NCI-H2196 (cell line): ENCODE results near the gene GUCD1.

ENCODE experiments used
- DNase-seq: peaks from one replicate; lab custom pipeline; 2025; ENCODE audit not compliant: unreplicated experiment; lab: John Stamatoyannopoulos, UW

The GUCD1 gene

GRCh38 chr22:24504540-24504939, 50.4 kb downstream of the GUCD1 start:
- no peak for DNase-seq

DNA sequence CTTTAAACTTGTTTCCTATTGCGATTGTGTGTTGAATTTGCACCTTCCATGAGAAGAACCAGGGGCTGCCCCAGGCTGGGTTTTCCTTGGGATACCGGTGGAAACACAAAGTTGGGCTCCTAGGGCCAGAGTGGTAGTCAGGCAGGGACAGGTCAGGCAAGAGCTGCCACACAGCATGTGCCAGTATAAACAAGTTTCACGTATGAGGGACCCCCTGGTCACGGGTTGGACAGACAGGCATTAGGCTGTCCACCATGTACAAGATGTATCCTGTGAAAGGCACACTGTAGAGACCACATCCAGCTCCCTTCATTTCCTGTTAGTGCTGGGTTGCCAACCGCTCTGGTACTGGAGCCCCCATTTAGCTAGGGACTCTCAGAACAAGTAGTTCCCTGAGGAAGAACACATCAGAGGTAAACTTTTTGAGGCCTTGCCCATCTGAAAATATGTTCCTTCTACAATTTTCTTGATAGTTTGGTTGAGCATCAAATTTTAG, 51.0 kb downstream of the GUCD1 start:
- no peak for DNase-seq

DNA sequence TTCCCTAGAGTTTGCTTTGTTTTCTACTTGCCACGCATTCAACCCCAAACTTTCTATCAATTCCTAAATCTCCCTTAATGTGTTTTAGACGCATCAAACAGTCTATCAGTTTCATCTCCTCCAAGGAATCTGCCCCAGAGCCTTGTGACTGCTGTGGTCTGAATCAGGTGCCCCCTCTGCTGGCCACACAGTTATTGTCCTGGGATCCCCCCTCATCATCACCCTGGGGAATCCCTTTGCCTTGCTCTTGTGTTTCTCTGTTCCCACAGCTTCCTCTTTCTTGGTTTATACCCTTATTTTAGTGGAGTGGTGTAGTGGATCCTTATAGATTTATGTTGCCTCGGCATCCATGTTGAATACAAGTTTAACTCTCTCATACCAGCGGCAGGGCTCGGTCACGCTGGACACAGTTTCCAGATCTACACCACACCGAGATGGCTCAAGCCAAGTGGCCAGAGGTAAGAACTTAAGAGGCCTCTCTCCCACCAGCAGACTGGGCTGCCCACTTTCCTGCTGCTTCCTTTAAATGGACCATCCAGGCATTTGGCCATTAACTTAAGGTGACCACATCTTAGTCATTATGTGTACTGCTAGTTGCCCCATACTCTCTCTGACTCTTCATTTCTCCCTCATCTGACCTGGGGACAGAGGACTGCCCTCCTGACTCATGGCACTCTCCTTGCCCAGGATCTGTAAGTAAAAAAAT, 51.6 kb downstream of the GUCD1 start:
- no peak for DNase-seq

DNA sequence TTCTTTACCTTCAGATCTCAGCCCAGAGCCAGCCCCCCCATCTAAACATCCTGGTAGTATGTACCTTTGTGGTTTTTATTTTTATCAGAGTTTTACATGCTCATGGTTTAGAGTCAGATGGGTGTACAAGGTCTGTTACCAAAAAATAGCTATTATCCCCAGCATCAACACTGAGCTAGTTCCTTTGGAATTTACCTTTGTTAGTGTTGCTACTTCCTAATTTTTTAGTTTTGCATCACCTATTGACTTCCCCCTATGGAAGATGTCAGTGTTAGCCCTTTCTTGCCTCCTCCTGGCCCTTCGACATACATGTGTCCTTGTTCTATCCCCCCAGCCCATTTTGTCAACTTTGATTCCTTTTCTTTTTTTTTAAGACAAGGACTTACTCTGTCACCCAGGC, 52.4 kb downstream of the GUCD1 start:
- no peak for DNase-seq

GRCh38 chr22:24502034-24502433, 52.9 kb downstream of the GUCD1 start:
- DNase-seq = no peak

GRCh38 chr22:24501301-24502005, 53.5 kb downstream of the GUCD1 start:
- no peak for DNase-seq

DNA sequence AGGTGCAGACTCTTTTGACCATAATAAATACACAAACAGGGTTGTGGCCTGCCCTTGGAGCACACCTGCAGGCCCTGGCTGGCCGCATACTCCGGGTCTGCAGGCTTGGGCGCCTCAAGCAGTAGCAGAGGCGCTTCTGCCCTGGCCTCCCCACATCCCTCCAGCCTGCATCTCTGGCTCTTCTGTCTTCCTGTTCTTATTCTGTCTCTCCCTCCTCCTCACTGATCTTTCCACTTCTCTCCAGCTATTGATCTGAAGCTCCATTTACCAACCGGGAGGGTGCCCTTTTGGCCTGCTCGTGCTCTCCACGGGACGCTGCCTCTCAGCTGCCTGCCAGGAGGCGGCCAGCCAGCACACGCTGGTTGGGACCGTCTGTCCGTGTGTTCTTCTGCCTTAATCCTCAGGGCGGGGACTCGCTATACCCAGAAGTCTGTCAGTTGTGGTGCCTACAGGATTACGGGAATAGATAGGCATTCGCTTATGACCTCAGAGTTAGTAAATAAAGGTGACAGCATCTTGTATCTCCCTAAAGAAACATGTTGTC, 54.6 kb downstream of the GUCD1 start:
- no peak for DNase-seq

- DNase-seq = no peak
Measured at GRCh38 chr22:24499706-24500276, 55.1 kb downstream of the GUCD1 start.

GRCh38 chr22:24498824-24499223, 56.1 kb downstream of the GUCD1 start:
- no peak for DNase-seq

DNA sequence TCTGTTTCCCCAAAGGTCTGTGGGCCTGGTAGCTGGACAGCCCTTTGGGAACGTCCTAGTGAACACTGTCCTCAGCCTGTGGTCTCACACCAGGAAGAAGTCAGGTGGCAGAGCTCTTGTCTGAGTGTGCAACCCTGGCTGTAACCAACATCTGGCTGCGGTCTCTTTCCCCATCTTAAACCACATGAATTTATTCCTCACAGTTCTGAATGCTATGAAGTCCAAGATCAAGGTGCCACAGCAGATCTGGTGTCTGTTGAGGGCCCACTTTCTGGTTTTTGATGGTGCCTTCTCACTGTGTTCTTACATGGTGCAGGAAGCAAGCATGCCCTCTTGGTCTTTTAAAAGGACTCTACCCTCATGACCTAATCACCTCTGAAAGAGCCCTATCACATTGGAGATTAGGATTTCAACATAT, 57.1 kb downstream of the GUCD1 start:
- DNase-seq = no peak

DNA sequence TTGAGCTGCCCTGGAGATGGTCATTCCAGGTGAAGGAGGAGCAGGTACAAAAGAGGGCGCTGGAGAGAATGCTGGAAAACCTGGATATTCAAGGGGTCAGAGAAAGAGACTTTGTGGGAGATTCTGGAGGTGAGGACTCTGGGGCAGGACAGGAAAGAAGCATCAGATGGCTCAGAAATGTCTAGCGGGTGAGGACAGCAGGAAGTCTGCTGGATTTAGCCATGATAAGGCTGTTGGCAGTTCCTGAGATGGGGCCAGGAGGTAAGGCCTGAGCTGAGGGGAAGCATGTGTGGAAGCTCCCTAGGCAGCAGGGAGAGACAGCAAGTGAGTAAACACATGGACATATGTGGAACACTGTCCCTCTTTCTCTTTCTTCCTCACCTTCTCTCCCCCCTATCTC, 58.3 kb downstream of the GUCD1 start:
- DNase-seq = no peak

DNA sequence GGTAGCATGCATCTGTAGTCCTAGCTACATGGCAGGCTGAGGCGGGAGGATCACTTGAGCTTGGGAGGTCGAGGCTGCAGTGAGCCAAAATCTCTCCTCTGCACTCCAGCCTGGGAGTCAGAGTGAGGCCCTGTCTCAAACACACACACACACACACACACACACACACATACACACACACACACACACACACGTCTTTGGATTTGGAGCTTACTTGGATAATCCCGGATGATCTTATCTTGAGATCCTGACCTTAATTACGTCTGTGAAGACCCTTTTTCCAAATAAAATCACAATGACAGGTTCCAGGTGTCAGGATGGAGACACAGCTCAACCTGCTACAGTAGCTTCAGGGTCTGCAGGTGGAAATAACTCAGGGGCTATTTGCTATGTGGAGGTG, 58.7 kb downstream of the GUCD1 start:
- no peak for DNase-seq

- DNase-seq = no peak
Measured at GRCh38 chr22:24495365-24495675, 59.6 kb downstream of the GUCD1 start.

GRCh38 chr22:24494528-24495364, 60.2 kb downstream of the GUCD1 start, which contains the start of gene UPB1:
UPB1 (plus strand) TSS chr22:24495332; CDS start chr22:24495404, 72 bp downstream.
- DNase-seq = no peak

GRCh38 chr22:24494167-24494527, 60.8 kb downstream of the GUCD1 start:
- DNase-seq = no peak

- no peak for DNase-seq
Measured at GRCh38 chr22:24492391-24492790, 62.5 kb downstream of the GUCD1 start.
